K562 (cell line): Measurements from ENCODE around the gene SNX4. TPM values are rescaled to one million over a fixed set of nuclear protein-coding genes. Genes with fewer than 3 reads are reported as not detected.
"Not testable (repeated sequence)": the region's sequence is repeated elsewhere in the genome, so short reads cannot be mapped to it uniquely, and the experiment has no call there.

Source experiments
- ATAC-seq: fragments of 200-7000 bp; cut with Tn5 transposase; 3 replicates; pipeline ENCODE4 v1.9.1; 2020; ENCODE audit warnings: moderate library complexity
- BruUV-seq: library from RNA; stranded (reverse); fragments of 400-500 nt; replicated peaks from 2 replicates; lab custom pipeline; 2021; lab: Mats Ljungman, UMichigan
- CTCF ChIA-PET: fragments of 300-600 bp; formaldehyde crosslinking; extraction: SDS; loops from one replicate; lab custom pipeline; 2021; ENCODE audit warnings: low intra/inter-chr PET ratio; lab: Yijun Ruan, JAX
- POLR2A ChIA-PET: fragments of 300-600, 350-650 bp; sonication (Branson Sonifier 250); formaldehyde crosslinking; extraction: SDS; loops from one replicate; lab custom pipeline; 2021; ENCODE audit warnings: antibody characterized with exemption, inconsistent platforms; lab: Yijun Ruan, JAX
- DNase-seq, 4 experiments: peaks; one replicate each; pipeline versions ENCODE4 v3.0.0 to v3.0.0-alpha.2; 2011 to 2018; ENCODE audit warnings: low spot score in 3 of 4, mixed read lengths in 3 of 4; ENCODE audit errors: extremely low read depth in 1 of 4
- FAIRE-seq: peaks from 2 replicates; lab custom pipeline; 2011; peaks lifted over from hg19 to GRCh38; lab: Jason Lieb, UNC
- H2AFZ ChIP-seq: 2 replicates; pipeline ENCODE4 v1.6.0; 2011; ENCODE audit warnings: low read depth, low read length, control low read depth, inconsistent platforms
- H3K27ac ChIP-seq: fragments of 200-600 bp; 3 replicates; pipeline ENCODE4 v1.8.0; 2011; ENCODE audit warnings: low read depth, mild to moderate bottlenecking, control low read depth, inconsistent platforms, low read length, moderate library complexity, mixed read lengths; ENCODE audit errors: extremely low read depth
- H3K27me3 ChIP-seq, 2 experiments: fragments of 300-600 bp in 1 of 2; 2 replicates in 1 of 2; 3 replicates in 1 of 2; pipeline versions ENCODE4 v1.6.0 to v1.8.0; 2011; ENCODE audit warnings: inconsistent platforms in 2 of 2, low read length in 2 of 2, mild to moderate bottlenecking in 1 of 2, mixed read lengths in 1 of 2, moderate library complexity in 1 of 2; ENCODE audit not compliant: control insufficient read depth in 2 of 2, insufficient read depth in 2 of 2
- H3K36me3 ChIP-seq: fragments of 300-600 bp; 3 replicates; pipeline ENCODE4 v1.8.0; 2011; ENCODE audit warnings: mild to moderate bottlenecking, low read length, inconsistent platforms; ENCODE audit not compliant: control insufficient read depth, insufficient read depth
- H3K4me1 ChIP-seq, 2 experiments: fragments of 200-600 bp in 1 of 2; replicated peaks in 1 of 2; 2 replicates in 1 of 2; 3 replicates in 1 of 2; pipeline versions ENCODE4 v1.5.1 to v1.8.0; 2011; ENCODE audit warnings: inconsistent platforms in 2 of 2, low read length in 2 of 2, mild to moderate bottlenecking in 1 of 2, mixed read lengths in 1 of 2, moderate library complexity in 1 of 2; ENCODE audit not compliant: control insufficient read depth in 2 of 2, insufficient read depth in 2 of 2
- H3K4me2 ChIP-seq: 2 replicates; pipeline ENCODE4 v1.6.1; 2011; ENCODE audit warnings: low read length, control low read depth, inconsistent platforms, mixed read lengths; ENCODE audit not compliant: insufficient read depth
- H3K4me3 ChIP-seq: fragments of 200-600 bp; sonication (generic), shearing (Covaris generic); 2 replicates; pipeline ENCODE4 v1.5.1; 2016; ENCODE audit warnings: control low read depth, inconsistent platforms
- H3K79me2 ChIP-seq: fragments of 200-600 bp; 3 replicates; pipeline ENCODE4 v1.8.0; 2011; ENCODE audit warnings: low read length, inconsistent platforms; ENCODE audit not compliant: control insufficient read depth, insufficient read depth
- H3K9ac ChIP-seq, 2 experiments: 2 replicates each; pipeline versions ENCODE4 v1.6.0 to v1.6.1; 2011; ENCODE audit warnings: low read depth in 2 of 2, low read length in 2 of 2, control low read depth in 1 of 2, inconsistent platforms in 1 of 2, mild to moderate bottlenecking in 1 of 2, mixed read lengths in 1 of 2; ENCODE audit not compliant: insufficient read depth in 1 of 2
- H3K9me1 ChIP-seq: one replicate; pipeline ENCODE4 v1.6.0; 2011; ENCODE audit warnings: inconsistent platforms, mild to moderate bottlenecking, low read length, moderate library complexity; ENCODE audit not compliant: control insufficient read depth, insufficient read depth
- H3K9me3 ChIP-seq: replicated peaks from 2 replicates; pipeline ENCODE4 v1.5.1; 2011; ENCODE audit warnings: low read depth, low read length, inconsistent platforms; ENCODE audit not compliant: control insufficient read depth, insufficient read depth
- H4K20me1 ChIP-seq: replicated peaks from 2 replicates; pipeline ENCODE4 v1.6.1; 2011; ENCODE audit warnings: low read length, inconsistent platforms, mixed read lengths; ENCODE audit not compliant: control insufficient read depth, insufficient read depth
- BCL6 ChIP-seq: fragments of 250-450 bp; sonication (Bioruptor Pico); IDR thresholded peaks from 2 replicates; pipeline ENCODE4 v1.4.0; 2020
- CREB3L1 ChIP-seq: fragments of 450-650 bp; IDR thresholded peaks from 2 replicates; pipeline ENCODE4 v1.6.1; 2014; ENCODE audit warnings: low read depth, mild to moderate bottlenecking, moderate library complexity, borderline replicate concordance
- HDAC1 ChIP-seq, 2 experiments: fragments of 450-650 bp; IDR thresholded peaks; 2 replicates each; pipeline ENCODE4 v1.6.1; 2016 to 2017; ENCODE audit warnings: inconsistent platforms in 1 of 2, mild to moderate bottlenecking in 1 of 2, moderate library complexity in 1 of 2
- NFE2L1 ChIP-seq: fragments of 450-650 bp; IDR thresholded peaks from 2 replicates; pipeline ENCODE4 v1.6.1; 2016; ENCODE audit warnings: missing genetic modification characterization, low read depth, mild to moderate bottlenecking, missing compliant biosample characterization, moderate library complexity, borderline replicate concordance
- SMAD2 ChIP-seq: fragments of 150-350 bp; IDR thresholded peaks from 2 replicates; pipeline ENCODE4 v1.6.1; 2014; ENCODE audit warnings: low read depth, mild to moderate bottlenecking, low read length
- ZBTB2 ChIP-seq: fragments of 450-650 bp; IDR thresholded peaks from 2 replicates; pipeline ENCODE4 v1.6.1; 2016; ENCODE audit warnings: antibody characterized with exemption
- ZNF124 ChIP-seq: sonication (generic); formaldehyde crosslinking; IDR thresholded peaks from 2 replicates; pipeline ENCODE4 v1.8.1; 2022; ENCODE audit warnings: missing genetic modification reagents
- ZNF239 ChIP-seq: fragments of 250-450 bp; sonication (Bioruptor Pico); IDR thresholded peaks from 2 replicates; pipeline ENCODE4 v1.4.0; 2020; ENCODE audit warnings: mild to moderate bottlenecking
- ZNF77 ChIP-seq: fragments of 250-450 bp; sonication (Bioruptor Pico); IDR thresholded peaks from 2 replicates; pipeline ENCODE4 v1.5.0; 2020
- WGBS: fragments of 100-300 bp; shearing (Covaris generic); methylation state at CpG from one replicate; pipeline ENCODE4 v1.1.6; 2016; ENCODE audit warnings: low coverage, mixed read lengths; ENCODE audit not compliant: insufficient coverage; ENCODE audit errors: missing lambda C conversion rate; 5-methylcytosine and 5-hydroxymethylcytosine counted together
- in situ Hi-C: fragments of 300-500 bp; cut with MboI; formaldehyde crosslinking; loops from 4 replicates; pipeline ENCODE4 v1.15.0; 2018; ENCODE audit warnings: inconsistent platforms, mixed read lengths
- intact Hi-C: fragments of 100-400 bp; cut with micrococcal nuclease; formaldehyde crosslinking; loops from 2 replicates; pipeline ENCODE4 v1.14.2; 2022
- polyA plus RNA-seq, 8 experiments: library from polyadenylated mRNA; depleted of rRNA in 4 of 8; stranded (reverse) in 5 of 8; unstranded in 3 of 8; fragments of >200 nt; fragmentation: Nextera tagmentation in 2 of 8; fragmentation: Illumina TruSeq in 1 of 8; extraction: Ambion mirVana in 2 of 8; extraction: Trizol in 1 of 8; gene quantifications; 2 replicates each; pipeline versions ENCODE4 v1.2.1 to v1.2.3, GENCODE V29; 2011 to 2014; ENCODE audit warnings: inconsistent platforms in 1 of 8, missing spikeins in 1 of 8
- total RNA-seq, 7 experiments: library from RNA; depleted of rRNA in 6 of 7; stranded (reverse); fragments of >200 nt in 6 of 7; fragmentation: Illumina TruSeq in 2 of 7; extraction: Trizol in 2 of 7; gene quantifications; 2 replicates each; pipeline versions ENCODE4 v1.2.1 to v1.2.3, GENCODE V29; 2011 to 2021; ENCODE audit warnings: low replicate concordance in 1 of 7

Gene SNX4
- total and polyA plus RNA-seq, 9 of the 15 experiments (the other 6 are each of a cell fraction or from before 2014, with no cell fraction given), result 11.4 to 40.3 (median 30.0) TPM

GRCh38 chr3:125482406-125482805 is 37.6 kb downstream of the SNX4 start (continued):
- TF ChIP-seq CREB3L1 (no peak), ZNF77 (no peak), ZNF239 (CRISPR knock-in tag) (no peak), SMAD2 (no peak)

DNA sequence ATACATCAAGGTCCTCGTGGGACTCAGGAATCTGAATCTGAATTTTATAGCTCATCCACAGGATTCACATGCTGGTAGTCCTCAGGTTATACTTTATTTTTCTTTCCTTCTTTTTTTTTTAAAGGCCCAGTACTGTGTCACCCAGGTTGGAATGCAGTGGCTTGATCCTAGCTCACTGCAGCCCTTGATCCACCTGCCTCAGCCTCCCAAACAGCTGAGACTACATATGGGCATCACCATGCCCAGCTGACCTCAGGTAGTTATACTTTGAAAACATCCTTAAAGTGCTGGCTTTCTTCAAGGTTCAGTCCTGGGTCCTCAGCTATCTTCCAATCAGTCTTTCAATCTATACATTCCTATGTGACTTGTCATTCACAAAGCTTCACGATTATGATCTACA is 38.2 kb downstream of the SNX4 start:
- H2AFZ ChIP-seq, result no peak overlapping the region
- ChIA-PET CTCF (no interaction called here), POLR2A (interaction anchor here (0.6 to 2.3 kb wide), 3 partner anchors 10 to 24 kb away, joined by 3 to 9 read pairs (median 5); no protein-coding TSS in a partner anchor)
- H3K9me3 ChIP-seq, result no peaks in the 10 kb centered on the region
- H3K79me2 ChIP-seq, result no peaks in the 10 kb centered on the region
- peaks cover 50% of the 10 kb centered on the region; the same call in 2 of the 3 replicates for H3K36me3 ChIP-seq
- no peak overlapping the region for H3K4me2 ChIP-seq
- no peak overlapping the region for H3K27ac ChIP-seq
- FAIRE-seq (no peak), DNase-seq (no peak), ATAC-seq (no peak)
- in situ Hi-C loops, result no loop called here
- no peaks in the 10 kb centered on the region for H3K27me3 ChIP-seq
- WGBS, result 58% methylated on average over 2 of the region's 2 CpGs
- no peaks in the 10 kb centered on the region for H4K20me1 ChIP-seq
- intact Hi-C loops, result no loop called here
- no peak for TF ChIP-seq ZBTB2
- TF ChIP-seq NFE2L1, result no peak
- TF ChIP-seq BCL6 (CRISPR knock-in tag), result no peak
- no peak for TF ChIP-seq HDAC1 (IDR thresholded peaks at IDR 0.05)
- TF ChIP-seq ZNF124 (CRISPR knock-in tag), result no peak
- BruUV-seq, result no TSS peak
- H3K9ac ChIP-seq, result no peak overlapping the region
- no peaks in the 10 kb centered on the region for H3K9me1 ChIP-seq
- H3K4me3 ChIP-seq, result no peak overlapping the region
- no peaks in the 10 kb centered on the region for H3K4me1 ChIP-seq

GRCh38 chr3:125481375-125481759 is 38.6 kb downstream of the SNX4 start:
- H3K79me2 ChIP-seq, H3K9me1 ChIP-seq, BruUV-seq, H4K20me1 ChIP-seq, H3K27me3 ChIP-seq, H3K27ac ChIP-seq, in situ Hi-C loops, DNase-seq, H2AFZ ChIP-seq, H3K9me3 ChIP-seq, H3K9ac ChIP-seq, ATAC-seq, H3K4me2 ChIP-seq, CTCF ChIA-PET, intact Hi-C loops, H3K4me1 ChIP-seq, H3K4me3 ChIP-seq, FAIRE-seq: not testable (repeated sequence)
- POLR2A ChIA-PET, result interaction anchor here (0.6 to 2.3 kb wide), 3 partner anchors 10 to 23 kb away, joined by 3 to 9 read pairs (median 5); no protein-coding TSS in a partner anchor
- 85% methylated on average over 5 of the region's 9 CpGs for WGBS
- H3K36me3 ChIP-seq, result peaks cover 48% of the 10 kb centered on the region; the same call in 2 of the 3 replicates
